Measurements from ENCODE around the gene PPP6R3. TPM values are rescaled to one million over a fixed set of nuclear protein-coding genes. Genes with fewer than 3 reads are reported as not detected.

The PPP6R3 gene
- total and polyA plus RNA-seq, 2 of the 13 experiments (the other 11 are each of a cell fraction or from before 2014, with no cell fraction given) = 41.2 to 83.4 TPM

DNA sequence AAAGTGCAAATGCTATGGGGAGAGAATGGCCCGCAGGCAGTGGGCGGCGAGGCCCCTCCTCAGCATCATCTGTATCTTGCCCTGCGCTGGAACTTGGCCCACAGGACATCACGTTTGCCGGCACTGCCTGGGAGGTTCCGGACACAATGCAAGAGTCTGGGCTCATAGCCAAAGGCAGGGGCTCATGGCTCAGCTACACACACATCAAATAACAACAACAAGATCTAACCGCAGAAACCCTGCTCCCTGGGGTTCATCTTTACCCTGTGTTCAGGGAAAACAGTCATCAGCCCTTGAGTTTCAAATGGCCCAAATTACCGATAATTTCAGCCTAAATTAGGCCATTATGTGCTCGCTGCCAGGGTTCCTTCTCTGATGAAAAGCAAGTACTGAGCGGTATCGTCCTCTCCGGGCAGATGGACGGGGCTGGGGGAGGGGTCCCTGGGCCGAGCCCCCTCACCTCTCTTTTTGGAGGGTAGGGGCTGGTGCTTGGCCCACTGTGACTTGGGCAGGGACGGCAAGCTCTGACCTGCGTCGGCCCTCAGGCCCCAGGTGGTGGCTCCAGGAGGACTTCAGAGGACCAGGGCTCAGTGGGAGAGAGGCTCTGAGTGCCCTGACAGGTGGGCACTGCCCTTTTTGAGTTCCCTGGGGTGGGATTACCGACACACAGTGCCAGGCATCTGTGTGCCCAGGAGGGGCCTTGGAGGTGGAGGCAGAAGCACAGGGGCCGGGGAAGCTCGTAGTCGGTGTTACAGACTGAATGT lies 198.8 kb downstream of the PPP6R3 start (continued):
- TF ChIP-seq, protein P1, sequence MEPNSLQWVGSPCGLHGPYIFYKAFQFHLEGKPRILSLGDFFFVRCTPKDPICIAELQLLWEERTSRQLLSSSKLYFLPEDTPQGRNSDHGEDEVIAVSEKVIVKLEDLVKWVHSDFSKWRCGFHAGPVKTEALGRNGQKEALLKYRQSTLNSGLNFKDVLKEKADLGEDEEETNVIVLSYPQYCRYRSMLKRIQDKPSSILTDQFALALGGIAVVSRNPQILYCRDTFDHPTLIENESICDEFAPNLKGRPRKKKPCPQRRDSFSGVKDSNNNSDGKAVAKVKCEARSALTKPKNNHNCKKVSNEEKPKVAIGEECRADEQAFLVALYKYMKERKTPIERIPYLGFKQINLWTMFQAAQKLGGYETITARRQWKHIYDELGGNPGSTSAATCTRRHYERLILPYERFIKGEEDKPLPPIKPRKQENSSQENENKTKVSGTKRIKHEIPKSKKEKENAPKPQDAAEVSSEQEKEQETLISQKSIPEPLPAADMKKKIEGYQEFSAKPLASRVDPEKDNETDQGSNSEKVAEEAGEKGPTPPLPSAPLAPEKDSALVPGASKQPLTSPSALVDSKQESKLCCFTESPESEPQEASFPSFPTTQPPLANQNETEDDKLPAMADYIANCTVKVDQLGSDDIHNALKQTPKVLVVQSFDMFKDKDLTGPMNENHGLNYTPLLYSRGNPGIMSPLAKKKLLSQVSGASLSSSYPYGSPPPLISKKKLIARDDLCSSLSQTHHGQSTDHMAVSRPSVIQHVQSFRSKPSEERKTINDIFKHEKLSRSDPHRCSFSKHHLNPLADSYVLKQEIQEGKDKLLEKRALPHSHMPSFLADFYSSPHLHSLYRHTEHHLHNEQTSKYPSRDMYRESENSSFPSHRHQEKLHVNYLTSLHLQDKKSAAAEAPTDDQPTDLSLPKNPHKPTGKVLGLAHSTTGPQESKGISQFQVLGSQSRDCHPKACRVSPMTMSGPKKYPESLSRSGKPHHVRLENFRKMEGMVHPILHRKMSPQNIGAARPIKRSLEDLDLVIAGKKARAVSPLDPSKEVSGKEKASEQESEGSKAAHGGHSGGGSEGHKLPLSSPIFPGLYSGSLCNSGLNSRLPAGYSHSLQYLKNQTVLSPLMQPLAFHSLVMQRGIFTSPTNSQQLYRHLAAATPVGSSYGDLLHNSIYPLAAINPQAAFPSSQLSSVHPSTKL (CRISPR knock-in tag; IDR thresholded peaks at IDR 0.05) = 0 out of 2 replicates have a peak, but pooled peaks have one; percentile 9
- TF ChIP-seq MTF1 (CRISPR knock-in tag; IDR thresholded peaks at IDR 0.05) = no peak
- TF ChIP-seq, protein P2, sequence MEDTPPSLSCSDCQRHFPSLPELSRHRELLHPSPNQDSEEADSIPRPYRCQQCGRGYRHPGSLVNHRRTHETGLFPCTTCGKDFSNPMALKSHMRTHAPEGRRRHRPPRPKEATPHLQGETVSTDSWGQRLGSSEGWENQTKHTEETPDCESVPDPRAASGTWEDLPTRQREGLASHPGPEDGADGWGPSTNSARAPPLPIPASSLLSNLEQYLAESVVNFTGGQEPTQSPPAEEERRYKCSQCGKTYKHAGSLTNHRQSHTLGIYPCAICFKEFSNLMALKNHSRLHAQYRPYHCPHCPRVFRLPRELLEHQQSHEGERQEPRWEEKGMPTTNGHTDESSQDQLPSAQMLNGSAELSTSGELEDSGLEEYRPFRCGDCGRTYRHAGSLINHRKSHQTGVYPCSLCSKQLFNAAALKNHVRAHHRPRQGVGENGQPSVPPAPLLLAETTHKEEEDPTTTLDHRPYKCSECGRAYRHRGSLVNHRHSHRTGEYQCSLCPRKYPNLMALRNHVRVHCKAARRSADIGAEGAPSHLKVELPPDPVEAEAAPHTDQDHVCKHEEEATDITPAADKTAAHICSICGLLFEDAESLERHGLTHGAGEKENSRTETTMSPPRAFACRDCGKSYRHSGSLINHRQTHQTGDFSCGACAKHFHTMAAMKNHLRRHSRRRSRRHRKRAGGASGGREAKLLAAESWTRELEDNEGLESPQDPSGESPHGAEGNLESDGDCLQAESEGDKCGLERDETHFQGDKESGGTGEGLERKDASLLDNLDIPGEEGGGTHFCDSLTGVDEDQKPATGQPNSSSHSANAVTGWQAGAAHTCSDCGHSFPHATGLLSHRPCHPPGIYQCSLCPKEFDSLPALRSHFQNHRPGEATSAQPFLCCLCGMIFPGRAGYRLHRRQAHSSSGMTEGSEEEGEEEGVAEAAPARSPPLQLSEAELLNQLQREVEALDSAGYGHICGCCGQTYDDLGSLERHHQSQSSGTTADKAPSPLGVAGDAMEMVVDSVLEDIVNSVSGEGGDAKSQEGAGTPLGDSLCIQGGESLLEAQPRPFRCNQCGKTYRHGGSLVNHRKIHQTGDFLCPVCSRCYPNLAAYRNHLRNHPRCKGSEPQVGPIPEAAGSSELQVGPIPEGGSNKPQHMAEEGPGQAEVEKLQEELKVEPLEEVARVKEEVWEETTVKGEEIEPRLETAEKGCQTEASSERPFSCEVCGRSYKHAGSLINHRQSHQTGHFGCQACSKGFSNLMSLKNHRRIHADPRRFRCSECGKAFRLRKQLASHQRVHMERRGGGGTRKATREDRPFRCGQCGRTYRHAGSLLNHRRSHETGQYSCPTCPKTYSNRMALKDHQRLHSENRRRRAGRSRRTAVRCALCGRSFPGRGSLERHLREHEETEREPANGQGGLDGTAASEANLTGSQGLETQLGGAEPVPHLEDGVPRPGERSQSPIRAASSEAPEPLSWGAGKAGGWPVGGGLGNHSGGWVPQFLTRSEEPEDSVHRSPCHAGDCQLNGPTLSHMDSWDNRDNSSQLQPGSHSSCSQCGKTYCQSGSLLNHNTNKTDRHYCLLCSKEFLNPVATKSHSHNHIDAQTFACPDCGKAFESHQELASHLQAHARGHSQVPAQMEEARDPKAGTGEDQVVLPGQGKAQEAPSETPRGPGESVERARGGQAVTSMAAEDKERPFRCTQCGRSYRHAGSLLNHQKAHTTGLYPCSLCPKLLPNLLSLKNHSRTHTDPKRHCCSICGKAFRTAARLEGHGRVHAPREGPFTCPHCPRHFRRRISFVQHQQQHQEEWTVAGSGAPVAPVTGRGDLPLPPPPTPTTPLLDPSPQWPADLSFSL (CRISPR knock-in tag; IDR thresholded peaks at IDR 0.05) = no peak
- 0 out of 2 replicates have a peak, but pooled peaks have one; percentile 51 for TF ChIP-seq BHLHE40 (IDR thresholded peaks at IDR 0.05; ENCODE audit: low read length)
- TF ChIP-seq, protein P3, sequence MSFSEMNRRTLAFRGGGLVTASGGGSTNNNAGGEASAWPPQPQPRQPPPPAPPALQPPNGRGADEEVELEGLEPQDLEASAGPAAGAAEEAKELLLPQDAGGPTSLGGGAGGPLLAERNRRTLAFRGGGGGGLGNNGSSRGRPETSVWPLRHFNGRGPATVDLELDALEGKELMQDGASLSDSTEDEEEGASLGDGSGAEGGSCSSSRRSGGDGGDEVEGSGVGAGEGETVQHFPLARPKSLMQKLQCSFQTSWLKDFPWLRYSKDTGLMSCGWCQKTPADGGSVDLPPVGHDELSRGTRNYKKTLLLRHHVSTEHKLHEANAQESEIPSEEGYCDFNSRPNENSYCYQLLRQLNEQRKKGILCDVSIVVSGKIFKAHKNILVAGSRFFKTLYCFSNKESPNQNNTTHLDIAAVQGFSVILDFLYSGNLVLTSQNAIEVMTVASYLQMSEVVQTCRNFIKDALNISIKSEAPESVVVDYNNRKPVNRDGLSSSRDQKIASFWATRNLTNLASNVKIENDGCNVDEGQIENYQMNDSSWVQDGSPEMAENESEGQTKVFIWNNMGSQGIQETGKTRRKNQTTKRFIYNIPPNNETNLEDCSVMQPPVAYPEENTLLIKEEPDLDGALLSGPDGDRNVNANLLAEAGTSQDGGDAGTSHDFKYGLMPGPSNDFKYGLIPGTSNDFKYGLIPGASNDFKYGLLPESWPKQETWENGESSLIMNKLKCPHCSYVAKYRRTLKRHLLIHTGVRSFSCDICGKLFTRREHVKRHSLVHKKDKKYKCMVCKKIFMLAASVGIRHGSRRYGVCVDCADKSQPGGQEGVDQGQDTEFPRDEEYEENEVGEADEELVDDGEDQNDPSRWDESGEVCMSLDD (CRISPR knock-in tag; IDR thresholded peaks at IDR 0.05; ENCODE audit: borderline replicate concordance) = no peak
- TF ChIP-seq, protein P4, sequence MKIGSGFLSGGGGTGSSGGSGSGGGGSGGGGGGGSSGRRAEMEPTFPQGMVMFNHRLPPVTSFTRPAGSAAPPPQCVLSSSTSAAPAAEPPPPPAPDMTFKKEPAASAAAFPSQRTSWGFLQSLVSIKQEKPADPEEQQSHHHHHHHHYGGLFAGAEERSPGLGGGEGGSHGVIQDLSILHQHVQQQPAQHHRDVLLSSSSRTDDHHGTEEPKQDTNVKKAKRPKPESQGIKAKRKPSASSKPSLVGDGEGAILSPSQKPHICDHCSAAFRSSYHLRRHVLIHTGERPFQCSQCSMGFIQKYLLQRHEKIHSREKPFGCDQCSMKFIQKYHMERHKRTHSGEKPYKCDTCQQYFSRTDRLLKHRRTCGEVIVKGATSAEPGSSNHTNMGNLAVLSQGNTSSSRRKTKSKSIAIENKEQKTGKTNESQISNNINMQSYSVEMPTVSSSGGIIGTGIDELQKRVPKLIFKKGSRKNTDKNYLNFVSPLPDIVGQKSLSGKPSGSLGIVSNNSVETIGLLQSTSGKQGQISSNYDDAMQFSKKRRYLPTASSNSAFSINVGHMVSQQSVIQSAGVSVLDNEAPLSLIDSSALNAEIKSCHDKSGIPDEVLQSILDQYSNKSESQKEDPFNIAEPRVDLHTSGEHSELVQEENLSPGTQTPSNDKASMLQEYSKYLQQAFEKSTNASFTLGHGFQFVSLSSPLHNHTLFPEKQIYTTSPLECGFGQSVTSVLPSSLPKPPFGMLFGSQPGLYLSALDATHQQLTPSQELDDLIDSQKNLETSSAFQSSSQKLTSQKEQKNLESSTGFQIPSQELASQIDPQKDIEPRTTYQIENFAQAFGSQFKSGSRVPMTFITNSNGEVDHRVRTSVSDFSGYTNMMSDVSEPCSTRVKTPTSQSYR (CRISPR knock-in tag; IDR thresholded peaks at IDR 0.05; ENCODE audit: borderline replicate concordance) = no peak
- TF ChIP-seq TARDBP (CRISPR knock-in tag; IDR thresholded peaks at IDR 0.05) = no peak
- TF ChIP-seq SOX5 (CRISPR knock-in tag; IDR thresholded peaks at IDR 0.05; ENCODE audit: borderline replicate concordance) = peak; percentile 41; the same call in 1 of the 2 replicates
